SK-N-SH treated with all-trans-retinoic acid at 6 μM for 48 hours (cell line): ENCODE measurements around the gene SEPHS2.

Experiments used
- ATAC-seq: fragments of 200-7000 bp; cut with Tn5 transposase; 3 replicates; pipeline ENCODE4 v1.9.1; 2020; ENCODE audit warnings: mild to moderate bottlenecking, moderate library complexity
- BACH2 ChIP-seq: fragments of 250-450 bp; sonication (Bioruptor Pico); IDR thresholded peaks from 2 replicates; pipeline ENCODE4 v1.9.0; 2021; ENCODE audit warnings: mild to moderate bottlenecking, borderline replicate concordance
- CREB5 ChIP-seq: fragments of 250-450 bp; sonication (Bioruptor Pico); IDR thresholded peaks from 2 replicates; pipeline ENCODE4 v1.5.1; 2020; ENCODE audit warnings: low read depth, mild to moderate bottlenecking, moderate library complexity
- CSDC2 ChIP-seq: fragments of 250-450 bp; sonication (Bioruptor Pico); IDR thresholded peaks from 2 replicates; pipeline ENCODE4 v1.5.0; 2020; ENCODE audit warnings: mild to moderate bottlenecking, moderate library complexity
- CSRNP3 ChIP-seq: fragments of 250-450 bp; sonication (Bioruptor Pico); IDR thresholded peaks from 2 replicates; pipeline ENCODE4 v1.5.1; 2021; ENCODE audit warnings: mild to moderate bottlenecking, moderate library complexity
- ESRRG ChIP-seq: fragments of 250-450 bp; sonication (Bioruptor Pico); IDR thresholded peaks from 2 replicates; pipeline ENCODE4 v1.6.1; 2021; ENCODE audit warnings: mild to moderate bottlenecking
- GLIS3 ChIP-seq: fragments of 250-450 bp; sonication (Bioruptor Pico); IDR thresholded peaks from 2 replicates; pipeline ENCODE4 v1.5.0; 2020; ENCODE audit warnings: mild to moderate bottlenecking, moderate library complexity
- ISL1 ChIP-seq: fragments of 250-450 bp; sonication (Bioruptor Pico); IDR thresholded peaks from 2 replicates; pipeline ENCODE4 v2.1.2; 2022; ENCODE audit warnings: mild to moderate bottlenecking, moderate library complexity
- PATZ1 ChIP-seq: fragments of 250-450 bp; sonication (Bioruptor Pico); IDR thresholded peaks from 2 replicates; pipeline ENCODE4 v1.8.0; 2020; ENCODE audit warnings: mild to moderate bottlenecking, moderate library complexity, borderline replicate concordance
- POU6F1 ChIP-seq: fragments of 250-450 bp; sonication (Bioruptor Pico); IDR thresholded peaks from 2 replicates; pipeline ENCODE4 v1.8.0; 2021; ENCODE audit warnings: low read depth, mild to moderate bottlenecking, moderate library complexity, borderline replicate concordance
- PPARA ChIP-seq: fragments of 250-450 bp; sonication (Bioruptor Pico); IDR thresholded peaks from 2 replicates; pipeline ENCODE4 v1.5.0; 2020; ENCODE audit warnings: mild to moderate bottlenecking, borderline replicate concordance
- SNAI2 ChIP-seq: fragments of 250-450 bp; sonication (Bioruptor Pico); IDR thresholded peaks from 2 replicates; pipeline ENCODE4 v1.5.0; 2020; ENCODE audit warnings: mild to moderate bottlenecking, moderate library complexity
- TCF4 ChIP-seq: fragments of 250-450 bp; sonication (Bioruptor Pico); IDR thresholded peaks from 2 replicates; pipeline ENCODE4 v1.8.0; 2021; ENCODE audit warnings: mild to moderate bottlenecking, moderate library complexity, borderline replicate concordance
- TSHZ2 ChIP-seq: fragments of 250-450 bp; sonication (Bioruptor Pico); IDR thresholded peaks from 2 replicates; pipeline ENCODE4 v1.5.0; 2020; ENCODE audit warnings: mild to moderate bottlenecking, moderate library complexity
- ZC3H10 ChIP-seq: fragments of 250-450 bp; sonication (Bioruptor Pico); IDR thresholded peaks from 2 replicates; pipeline ENCODE4 v1.5.1; 2021; ENCODE audit warnings: mild to moderate bottlenecking, moderate library complexity
- ZFP3 ChIP-seq: fragments of 250-450 bp; sonication (Bioruptor Pico); IDR thresholded peaks from 2 replicates; pipeline ENCODE4 v1.5.0; 2020; ENCODE audit warnings: mild to moderate bottlenecking, moderate library complexity
- ZFP30 ChIP-seq: fragments of 450-650 bp; formaldehyde crosslinking; IDR thresholded peaks from 2 replicates; pipeline ENCODE4 v1.5.0; 2022; ENCODE audit warnings: mild to moderate bottlenecking, moderate library complexity
- ZNF565 ChIP-seq: fragments of 450-650 bp; formaldehyde crosslinking; conservative IDR thresholded peaks from 2 replicates; pipeline ENCODE4 v1.5.0; 2020; ENCODE audit warnings: low read depth, mild to moderate bottlenecking, moderate library complexity
- ZNF70 ChIP-seq: fragments of 450-650 bp; formaldehyde crosslinking; IDR thresholded peaks from 2 replicates; pipeline ENCODE4 v1.5.0; 2020; ENCODE audit warnings: mild to moderate bottlenecking, moderate library complexity

The SEPHS2 gene

GRCh38 chr16:30394592-30395154 lies 51.0 kb downstream of the SEPHS2 start:
- peak; percentile 51 for ATAC-seq

More at GRCh38 chr16:30394592-30395154, 51.0 kb downstream of the SEPHS2 start:
- no peak for TF ChIP-seq TSHZ2 (CRISPR knock-in tag)
- TF ChIP-seq ZC3H10 (CRISPR knock-in tag), result no peak
- no peak for TF ChIP-seq PPARA (CRISPR knock-in tag)
- TF ChIP-seq SNAI2 (CRISPR knock-in tag), result no peak
- TF ChIP-seq ZFP3, result no peak
- no peak for TF ChIP-seq BACH2
- TF ChIP-seq CSRNP3 (CRISPR knock-in tag), result no peak
- no peak for TF ChIP-seq ISL1 (CRISPR knock-in tag)
- no peak for TF ChIP-seq ZFP30
- no peak for TF ChIP-seq PATZ1
- TF ChIP-seq GLIS3 (CRISPR knock-in tag), result no peak
- TF ChIP-seq CREB5 (CRISPR knock-in tag), result no peak
- TF ChIP-seq CSDC2, result no peak
- no peak for TF ChIP-seq ZNF70
- TF ChIP-seq POU6F1 (CRISPR knock-in tag), result no peak
- no peak for TF ChIP-seq ESRRG (CRISPR knock-in tag)
- no peak for TF ChIP-seq ZNF565
- TF ChIP-seq TCF4 (CRISPR knock-in tag), result no peak
- TF ChIP-seq, all 23 proteins: peak for 0
